T-helper 2 cell (primary cell): ENCODE measurements around the gene ARL13A.
"Not testable (repeated sequence)": the region's sequence is repeated elsewhere in the genome, so short reads cannot be mapped to it uniquely, and the experiment has no call there.

Experiments used
- DNase-seq, 5 experiments: peaks; one replicate each; pipeline versions ENCODE4 v3.0.0 to v3.0.0-alpha.2; 2012 to 2022
- total RNA-seq, 2 donors: gene quantifications; one replicate each; lab custom pipeline; 2026; lab: John Stamatoyannopoulos, UW

The ARL13A gene
- total RNA-seq: 0 reads per million in 2 donors

DNA sequence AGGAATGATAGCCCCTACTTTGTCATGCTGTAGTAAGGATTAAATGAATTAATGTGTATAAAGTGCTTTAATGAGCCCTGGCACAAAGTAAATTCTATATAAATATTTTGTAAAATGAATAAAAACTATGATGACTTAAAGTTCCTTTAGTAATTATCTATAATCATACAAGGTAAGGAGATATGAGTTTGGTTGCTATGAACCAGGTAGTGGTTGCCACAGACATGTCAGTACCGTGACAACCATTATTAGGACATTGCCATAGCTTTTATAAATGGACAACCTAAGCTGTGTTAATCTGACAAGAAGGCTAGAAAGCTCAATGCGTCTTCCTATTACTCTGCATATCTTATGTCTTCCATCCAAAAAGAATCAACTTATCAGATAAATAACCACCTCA lies at the start of gene ARL13A:
TSS of gene ARL13A (plus strand) at position 301 of the 400 bp plus-strand sequence. CDS start 3,982 bp downstream, outside the sequence.
- DNase-seq: no peak

DNA sequence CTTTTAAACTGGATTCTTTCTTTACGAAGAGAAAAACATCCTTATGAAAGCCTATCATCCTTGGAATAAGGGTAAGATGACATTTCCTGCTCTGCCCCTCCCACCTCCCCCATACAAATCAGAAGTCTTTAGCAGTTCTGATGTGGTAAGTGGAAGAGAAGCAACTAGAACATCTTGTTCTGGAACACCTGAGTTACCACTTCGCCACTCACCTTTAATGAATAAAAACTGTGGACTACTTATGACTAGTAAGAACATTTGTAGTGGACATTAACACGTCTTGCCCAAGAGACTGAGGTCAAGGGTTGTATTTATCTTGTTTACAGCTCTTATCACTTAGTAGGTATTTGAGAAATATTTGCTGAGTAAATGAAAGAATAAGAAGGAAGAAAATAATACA lies 45.1 kb upstream of the ARL13A start:
- no peak for DNase-seq

DNA sequence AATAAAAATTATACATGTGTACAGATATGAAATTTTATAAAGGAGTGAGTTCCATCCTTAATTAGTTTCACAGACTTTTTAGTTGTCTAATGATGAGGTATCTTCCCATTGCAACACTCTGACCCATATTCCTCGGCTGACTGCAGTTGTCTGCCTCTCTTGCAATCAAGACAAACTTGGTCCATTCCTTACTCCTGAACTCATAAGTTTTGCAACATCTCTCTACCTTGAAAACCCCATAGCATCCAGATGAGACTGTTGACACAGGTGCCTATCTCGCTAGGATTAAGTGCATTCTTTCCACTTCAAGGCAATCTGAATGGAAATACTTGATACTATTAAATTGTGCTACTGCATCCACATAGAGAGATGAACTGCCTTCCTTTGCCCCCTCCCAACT lies 43.1 kb upstream of the ARL13A start:
- no peak for DNase-seq

DNA sequence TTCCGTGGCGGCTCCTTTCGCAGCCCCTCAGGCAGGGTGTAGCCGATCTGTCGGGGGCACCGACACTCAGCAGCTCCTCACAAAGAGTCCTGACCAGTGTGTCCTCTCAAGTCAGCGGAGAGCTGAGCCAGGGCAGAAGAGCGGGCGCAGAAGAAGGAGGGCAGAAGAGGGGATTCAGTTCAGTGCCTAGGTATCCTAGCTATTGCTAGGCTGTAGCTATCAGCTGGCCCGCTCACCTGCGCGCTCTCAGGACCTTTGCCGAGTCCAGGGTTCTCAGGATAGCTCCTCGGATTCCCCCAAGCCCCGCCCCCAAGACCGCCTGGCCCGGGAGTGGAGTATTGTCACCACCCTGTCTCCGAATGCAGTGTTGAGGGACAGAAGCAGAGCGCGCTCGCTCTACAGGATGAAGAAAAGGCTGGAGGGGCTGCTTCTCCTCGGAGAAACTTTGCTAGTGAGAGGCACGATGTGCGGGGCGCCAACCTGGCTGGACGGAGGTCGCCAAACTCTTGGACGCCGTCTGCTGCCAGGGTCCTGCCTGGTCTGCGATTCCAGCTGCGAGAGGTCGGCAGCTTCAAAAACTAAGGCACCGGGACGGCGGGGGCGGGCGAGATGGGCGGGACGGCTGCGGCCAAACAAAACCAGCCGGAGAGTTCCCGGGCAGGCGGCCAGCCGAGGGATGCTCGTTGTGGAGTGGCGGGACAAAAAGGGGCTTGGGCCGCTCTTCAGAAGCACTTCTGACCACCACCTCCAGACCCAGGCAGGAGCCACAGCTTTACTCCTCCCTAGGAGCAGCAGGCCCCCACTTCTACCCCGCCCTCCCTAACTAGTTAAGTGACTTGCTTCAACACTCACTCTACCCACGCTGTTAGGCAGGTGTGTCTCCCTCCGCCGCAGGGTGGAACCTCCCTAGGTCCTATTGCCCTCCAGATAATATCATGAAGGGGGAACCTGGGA lies 40.6 kb upstream of the ARL13A start, which contains the start of gene XKRX:
TSS of gene XKRX (minus strand) at position 258 of the 954 bp plus-strand sequence. CDS start 613 bp downstream, outside the sequence.
- peak in 2 of 5 experiments; percentile 6 to 40 for DNase-seq

DNA sequence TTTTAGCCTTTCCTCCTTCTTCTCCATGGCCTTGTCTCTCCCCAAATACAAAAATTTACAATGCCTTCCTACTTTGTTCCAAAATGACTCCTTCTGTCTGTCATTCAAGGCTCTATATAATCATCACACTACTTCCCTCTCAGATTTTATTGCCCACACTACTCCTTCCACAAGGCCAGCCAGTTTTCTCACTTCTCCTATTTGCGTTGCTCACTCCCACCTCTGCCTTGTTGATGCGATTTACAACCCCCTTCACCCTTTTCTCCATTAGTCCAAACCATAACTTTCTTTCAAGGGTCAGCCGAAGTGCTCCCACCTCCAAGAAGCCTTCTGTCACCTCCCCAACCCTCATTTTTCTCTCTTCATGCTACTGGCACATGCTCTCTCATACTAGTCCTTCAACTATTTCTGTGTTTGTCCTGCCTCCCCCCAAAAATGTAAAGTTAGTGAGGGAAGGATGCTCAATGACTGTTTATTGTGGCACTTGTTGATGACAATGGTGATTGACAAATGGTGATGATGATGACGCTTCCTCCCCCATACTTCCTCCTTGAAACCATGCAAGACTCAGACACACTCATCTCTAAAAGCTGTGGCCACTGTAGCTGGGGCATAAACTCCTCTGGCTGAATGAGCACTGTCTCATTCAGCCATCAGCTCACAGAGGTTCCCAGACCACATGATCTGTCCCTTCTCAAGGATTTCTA lies 38.1 kb upstream of the ARL13A start:
- peak in 1 of 5 experiments; percentile 65 for DNase-seq

DNA sequence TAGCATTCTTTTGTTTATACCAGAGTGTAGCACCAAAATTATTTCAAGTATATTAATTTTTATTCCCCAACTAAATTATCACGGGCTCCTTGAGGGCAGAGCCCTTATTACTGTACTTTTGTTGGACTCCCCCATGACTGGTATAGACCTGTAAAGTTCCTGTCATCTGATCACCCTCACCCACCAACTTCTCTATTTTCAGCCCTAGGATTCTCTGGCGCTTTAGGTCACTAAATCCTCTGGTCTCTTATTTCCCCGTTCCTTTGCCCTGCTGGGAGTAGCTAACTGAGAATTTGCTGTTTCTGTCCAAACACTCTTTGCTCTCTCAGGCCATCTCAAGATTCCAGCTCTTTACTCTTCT lies 37.6 kb upstream of the ARL13A start:
- DNase-seq: no peak

DNA sequence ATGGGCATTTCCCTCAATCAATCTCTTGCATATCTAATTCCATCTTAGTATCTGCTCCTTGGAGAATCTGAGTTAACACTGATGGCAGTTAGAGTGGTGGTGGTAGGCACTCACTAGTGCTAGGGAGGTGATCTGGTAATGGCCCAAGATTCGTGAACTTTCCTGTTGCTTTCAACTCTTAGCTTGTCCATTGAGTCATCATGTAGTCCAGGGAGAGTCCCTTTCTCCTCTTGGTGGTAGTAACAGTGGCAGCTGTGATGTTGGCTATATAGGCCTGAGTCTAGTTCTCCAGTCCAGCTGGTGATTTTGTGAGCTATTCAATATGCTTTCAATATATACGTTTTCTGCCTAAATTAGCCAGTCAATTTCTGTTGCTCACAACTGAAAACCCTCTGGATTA lies 33.7 kb upstream of the ARL13A start:
- no peak for DNase-seq

DNA sequence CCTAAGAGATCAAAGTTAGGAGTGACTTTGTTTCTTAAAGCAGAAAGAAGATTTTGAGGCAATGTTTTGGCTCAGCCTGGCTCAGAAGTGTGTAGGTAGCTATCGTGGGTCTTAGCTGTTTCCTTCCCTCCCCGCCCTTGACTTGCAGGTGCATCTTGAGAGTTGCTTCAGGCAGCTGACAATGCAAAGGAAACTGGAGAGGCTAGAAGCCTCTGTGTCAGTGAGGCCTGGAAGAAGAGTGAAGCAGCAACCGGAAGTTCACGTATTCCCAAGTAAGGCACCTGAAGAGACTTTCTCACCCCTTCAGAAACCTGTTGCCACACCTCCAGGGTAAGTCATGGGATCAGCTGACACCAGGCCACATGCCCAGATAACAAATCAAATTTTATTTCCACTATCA lies 30.2 kb upstream of the ARL13A start:
- no peak for DNase-seq

DNA sequence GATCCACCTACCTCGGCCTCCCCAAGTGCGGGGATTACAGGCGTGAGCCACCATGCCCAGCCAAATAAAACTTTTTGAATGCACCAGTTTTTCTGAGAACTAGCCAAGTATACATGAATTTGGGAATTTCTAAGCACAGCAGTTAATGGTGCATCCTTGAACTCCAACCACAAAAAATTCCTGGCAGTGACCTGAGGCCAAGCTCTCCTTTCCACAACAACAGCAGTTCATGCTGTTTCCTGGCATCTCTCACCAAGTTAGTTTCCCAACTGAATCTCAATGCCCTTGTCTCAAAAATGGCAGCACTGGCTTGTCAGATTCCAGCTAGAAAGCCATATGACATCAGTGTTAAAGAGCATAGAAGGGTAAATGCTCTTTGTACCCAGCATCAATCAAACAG lies 24.9 kb upstream of the ARL13A start:
- no peak for DNase-seq

DNA sequence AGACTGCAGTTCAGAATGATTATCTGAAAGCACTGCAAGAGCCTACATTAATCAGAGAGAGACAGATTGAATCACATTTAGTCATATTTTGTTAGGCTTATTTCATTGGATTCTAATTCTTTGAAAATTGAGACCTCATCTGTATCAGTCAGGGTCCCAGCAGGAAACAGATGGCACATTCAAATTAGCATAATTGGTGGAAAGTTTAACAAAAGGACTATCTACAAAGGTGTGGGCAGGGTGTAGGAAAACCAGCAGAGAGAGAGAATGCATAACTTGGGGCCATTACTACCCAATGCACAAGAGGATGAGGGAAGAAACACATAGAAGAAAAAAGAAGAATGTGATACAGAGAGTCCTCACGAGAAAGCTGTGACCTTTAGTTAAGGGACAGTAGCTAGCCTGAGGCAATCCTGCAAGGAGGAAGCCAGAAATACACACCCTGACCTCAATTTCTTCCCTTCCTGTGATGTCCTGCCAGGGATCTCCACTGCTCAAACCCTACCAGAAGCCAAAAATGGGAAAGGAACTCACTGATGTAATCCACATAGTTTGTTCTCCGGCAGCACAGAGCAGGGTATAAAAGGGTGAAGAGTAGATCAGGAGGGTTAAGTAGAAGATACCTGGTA lies 23.1 kb upstream of the ARL13A start:
- no peak for DNase-seq

DNA sequence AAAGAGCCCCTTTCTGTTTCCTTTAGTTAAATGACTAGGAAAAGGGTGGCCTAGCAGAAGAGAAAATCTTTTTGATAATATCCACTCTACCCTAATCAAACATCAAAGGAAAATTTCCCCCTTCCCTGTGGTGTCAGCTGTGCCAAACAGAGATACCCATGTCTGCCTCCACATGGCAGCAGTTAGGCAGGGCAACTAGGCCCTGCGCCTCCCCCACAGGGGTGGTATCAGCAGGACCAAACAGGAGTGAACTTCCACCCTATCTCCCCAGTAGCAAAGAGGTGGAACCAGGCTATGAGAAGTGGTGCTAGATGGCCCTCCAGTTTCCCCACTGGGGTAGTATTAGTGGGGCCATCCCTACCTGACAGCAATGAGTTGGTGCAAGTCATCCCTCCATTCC lies 21.0 kb upstream of the ARL13A start:
- DNase-seq: no peak

DNA sequence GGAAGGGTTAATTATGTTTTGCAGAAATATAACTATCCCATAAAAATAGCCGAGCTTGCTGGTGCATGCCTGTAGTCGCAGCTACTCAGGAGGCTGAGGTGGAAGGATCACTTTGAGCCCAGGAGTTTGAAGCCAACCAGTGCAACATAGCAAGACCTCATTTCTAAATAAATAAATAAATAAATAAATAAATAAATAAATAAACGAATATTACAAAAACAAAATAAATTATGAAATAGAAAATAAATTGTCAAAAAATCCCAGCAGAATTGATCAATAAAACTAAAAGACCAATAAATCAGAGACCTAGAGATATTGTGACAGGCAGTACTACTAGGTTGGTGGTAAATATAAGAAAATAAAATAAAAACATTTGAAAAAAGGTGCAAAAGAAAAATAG lies 6.7 kb upstream of the ARL13A start:
- no peak for DNase-seq

DNA sequence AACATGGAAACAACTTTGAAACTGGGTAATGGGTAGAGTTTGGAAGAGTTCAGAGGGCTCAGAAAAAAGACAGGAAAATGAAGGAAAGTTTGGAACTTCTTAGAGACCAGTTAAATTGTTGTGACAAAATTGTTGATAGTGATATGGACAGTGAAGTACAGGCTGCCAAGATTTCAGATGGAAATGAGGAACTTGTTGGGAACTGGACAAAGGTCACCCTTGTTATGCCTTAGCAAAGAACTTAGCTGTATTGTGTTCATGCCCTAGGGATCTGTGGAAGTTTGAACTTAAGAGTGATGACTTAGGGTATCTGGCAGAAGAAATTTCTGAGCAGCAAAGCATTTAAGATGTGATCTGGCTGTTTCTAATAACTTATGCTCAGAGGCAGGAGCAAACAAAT lies 5.1 kb upstream of the ARL13A start:
- DNase-seq: no peak

DNA sequence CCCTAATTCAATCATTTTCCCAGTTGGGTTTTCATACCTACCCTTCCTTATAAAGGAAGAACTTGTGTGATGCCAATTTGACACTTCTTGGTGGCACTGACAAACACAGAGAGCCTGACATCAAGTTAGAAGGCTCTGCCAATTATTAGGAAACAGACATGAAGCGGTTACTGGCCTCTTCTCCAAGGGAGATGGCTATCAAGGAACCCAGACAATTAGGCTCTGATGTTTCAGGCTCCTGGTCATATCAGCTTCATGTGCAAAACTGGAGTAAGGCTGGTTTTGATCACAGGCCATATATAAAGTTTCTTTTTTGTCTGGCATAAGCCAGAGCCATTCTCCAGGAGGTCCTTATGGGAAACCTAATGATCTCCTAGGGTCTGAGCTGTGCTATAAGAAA lies 428 bp downstream of the ARL13A start:
- DNase-seq: no peak

DNA sequence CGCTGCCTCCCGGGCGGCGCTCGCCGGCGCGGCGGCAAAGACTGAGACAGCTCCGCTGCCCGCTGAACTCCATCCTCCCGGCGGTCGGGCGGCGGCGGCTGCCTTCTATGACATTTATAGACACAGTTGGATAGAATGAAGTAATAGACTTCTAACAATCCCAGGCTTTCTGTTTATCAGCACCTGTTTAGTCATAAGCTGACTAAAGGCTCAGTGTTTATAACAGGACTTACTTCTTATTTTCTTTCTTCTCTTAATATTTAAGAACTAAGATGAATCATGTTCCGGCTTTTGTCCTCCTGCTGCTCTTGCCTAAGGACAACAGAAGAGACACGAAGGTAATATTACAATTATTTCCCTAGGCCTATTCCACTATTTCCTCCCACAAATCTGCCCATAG lies 3.9 kb downstream of the ARL13A start:
- DNase-seq: no peak

DNA sequence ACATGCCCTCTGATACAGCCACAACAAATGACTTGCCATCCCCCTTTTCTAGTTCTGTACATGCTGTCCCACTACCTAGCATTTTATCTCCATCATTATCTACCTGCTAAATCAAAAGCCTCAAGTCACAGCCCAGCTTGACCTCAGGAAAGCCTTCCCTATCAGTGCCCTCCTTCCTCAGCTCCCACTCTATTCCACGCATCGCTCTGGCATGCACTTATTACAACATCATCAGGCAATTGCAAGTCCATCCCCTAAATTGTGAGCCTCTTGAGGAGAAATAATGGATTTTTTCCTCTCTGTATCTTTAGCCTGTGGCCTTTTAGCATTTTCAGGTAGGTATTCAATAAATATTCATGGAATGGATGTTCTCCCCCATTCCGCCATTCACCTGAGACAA lies 5.7 kb downstream of the ARL13A start:
- DNase-seq: no peak

DNA sequence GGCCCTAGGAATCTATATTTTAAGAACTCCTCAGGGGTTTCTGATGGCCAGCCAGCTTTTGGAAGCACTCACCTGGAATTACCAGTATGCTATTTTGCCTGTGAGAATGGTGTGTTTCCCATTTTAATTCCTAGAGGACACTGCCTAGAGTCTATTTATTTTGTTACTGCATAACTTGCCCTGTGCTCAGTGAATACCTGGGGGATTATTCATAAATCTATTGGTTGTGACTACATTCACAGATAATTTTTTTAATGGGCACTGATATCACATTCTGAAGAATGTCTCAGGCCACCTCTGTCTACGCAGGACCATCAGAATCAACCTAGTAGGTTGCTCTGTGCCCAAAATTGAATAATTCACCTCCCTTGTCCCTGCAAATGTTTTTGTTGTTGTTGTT lies 6.7 kb downstream of the ARL13A start:
- no peak for DNase-seq

DNA sequence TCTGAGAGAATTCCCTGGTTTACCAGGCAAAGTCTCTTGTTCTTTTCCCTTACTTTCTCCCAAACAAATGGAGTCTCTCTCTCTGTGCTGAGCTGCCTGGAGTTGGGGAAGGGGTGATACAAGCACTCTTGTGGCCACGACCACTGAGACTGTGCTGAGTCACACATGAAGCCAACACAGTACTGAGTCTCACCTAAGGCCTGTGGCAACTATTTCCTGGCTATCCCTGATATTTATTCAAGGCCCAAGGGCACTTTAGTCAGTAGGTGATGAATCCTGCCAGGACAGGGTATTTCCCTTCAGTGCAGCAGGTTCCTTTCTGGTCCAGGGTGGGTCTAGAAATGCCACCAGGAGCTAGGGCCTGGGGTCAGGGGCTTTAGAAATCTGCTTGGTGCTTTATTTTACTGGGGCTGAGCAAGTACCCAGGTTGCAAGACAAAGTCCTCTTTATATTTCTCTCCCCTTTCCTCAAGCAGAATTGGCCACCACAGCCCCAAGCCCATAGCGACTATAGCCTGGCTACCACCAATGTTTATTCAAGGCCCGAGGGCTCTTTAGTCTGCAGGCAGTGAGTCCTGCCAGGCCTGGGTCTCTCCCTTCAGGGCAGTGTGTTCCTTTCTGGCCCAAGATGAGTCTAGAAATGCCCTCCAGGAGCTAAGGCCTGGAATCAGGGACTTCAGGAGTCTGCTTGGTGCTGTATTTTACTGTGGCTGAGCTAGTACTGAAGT lies 10.5 kb downstream of the ARL13A start:
- no peak for DNase-seq

DNA sequence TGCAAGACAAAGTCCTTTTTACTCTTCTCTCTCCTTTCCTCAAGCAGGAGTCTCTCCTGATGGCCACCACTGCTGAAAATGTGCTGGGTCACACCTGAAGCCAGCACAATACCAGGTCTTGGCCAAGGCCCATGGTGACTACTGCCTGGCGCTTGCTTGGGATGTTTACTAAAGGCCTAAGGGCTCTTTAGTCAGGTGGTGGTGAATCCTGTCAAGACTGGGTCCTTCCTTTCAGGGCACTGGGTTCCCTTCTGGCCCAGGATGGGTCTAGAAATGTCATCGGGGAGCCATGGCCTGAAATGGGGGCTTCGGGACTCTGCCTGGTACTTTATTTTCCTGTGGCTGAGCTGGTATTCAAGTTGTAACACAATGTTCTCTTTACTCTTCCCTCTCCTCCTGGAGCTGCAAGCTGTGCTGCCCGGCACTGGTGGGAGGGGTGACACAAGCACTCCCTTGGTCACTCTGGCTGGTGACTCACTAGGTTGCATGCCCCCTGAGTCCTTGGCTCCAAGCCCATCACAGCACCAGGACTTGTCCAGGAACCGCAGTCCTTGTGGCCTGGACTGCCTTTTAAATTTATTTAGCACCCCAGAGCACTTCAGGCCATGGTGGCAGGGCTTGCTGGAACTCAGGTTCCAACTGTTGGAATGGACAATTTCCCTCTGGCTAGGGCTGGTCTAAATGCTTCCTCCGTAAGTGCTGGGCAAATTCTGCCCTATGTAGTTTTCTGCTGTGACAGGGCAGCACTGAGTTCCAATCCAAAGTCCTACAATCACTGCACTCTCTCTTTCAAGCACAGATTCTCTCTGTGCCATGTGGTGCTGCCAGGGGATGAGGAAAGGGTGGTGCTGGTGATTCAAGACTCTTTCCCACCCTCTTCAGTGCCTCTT lies 11.3 kb downstream of the ARL13A start:
- no peak for DNase-seq

DNA sequence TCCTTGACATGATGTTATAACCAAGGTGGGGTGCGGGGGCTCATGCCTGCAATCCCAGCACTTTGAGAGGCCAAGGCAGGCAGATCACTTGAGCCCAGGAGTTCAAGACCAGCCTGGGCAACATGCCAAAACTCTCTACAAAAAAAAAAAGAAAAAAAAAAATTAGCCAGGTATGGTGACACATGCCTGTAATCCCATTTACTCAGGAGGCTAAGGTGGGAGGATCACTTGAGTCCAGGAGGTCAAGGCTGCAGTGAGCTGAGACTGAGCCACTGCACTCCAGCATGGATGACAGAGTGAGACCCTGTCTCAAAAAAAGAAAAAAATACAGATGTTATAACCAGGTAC lies 12.0 kb downstream of the ARL13A start:
- not testable (repeated sequence) for DNase-seq

DNA sequence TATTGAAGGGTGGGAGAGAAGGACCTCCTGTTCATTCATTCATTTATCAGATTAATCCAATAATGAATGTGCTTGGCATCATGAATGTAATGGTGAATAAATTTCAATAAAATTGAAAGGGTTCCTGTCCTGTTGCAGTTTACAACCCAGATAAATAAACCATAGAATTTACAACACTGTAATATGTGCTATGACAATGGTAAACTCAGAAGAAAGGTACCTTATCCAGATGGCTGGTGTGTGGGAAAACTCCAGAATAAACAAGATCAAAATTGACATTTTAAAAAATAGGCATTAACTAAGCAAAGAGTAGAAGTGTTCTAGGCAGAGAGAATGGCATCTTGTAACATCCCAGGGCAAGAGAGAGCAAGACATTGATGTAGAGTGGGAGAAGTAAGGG lies 15.3 kb downstream of the ARL13A start:
- no peak for DNase-seq

DNA sequence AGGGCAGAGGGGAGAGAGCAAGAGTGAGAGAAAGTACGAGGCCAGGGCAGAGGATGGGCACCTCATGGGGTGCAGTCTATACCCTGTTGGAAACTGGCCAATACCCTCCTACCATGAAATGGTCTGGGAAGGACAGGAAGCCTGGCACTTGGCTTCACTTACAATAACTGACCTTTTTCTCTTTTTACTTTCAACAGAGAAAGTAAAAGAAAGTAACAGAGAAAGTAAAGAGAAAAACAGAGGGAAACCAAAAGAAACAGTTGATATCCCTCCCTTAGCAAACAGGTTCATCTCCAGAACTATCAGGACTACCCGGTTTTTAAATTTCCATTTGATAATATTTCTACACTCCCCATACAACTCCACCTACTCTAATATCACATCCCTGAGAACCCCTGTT lies 20.6 kb downstream of the ARL13A start:
- DNase-seq: no peak
